Amniotic epithelial cell (primary cell): ENCODE data around the gene TMEM170B.

ENCODE experiments used
- DNase-seq: peaks from one replicate; pipeline ENCODE4 v3.0.0-alpha.2; 2010; ENCODE audit warnings: low read depth

TMEM170B gene

GRCh38 chr6:11586117-11586516, 48.6 kb downstream of the TMEM170B start:
- no peak for DNase-seq

GRCh38 chr6:11586536-11586935, 49.0 kb downstream of the TMEM170B start:
- DNase-seq: peak; percentile 76

GRCh38 chr6:11589261-11589660, 51.7 kb downstream of the TMEM170B start:
- no peak for DNase-seq

GRCh38 chr6:11592294-11592906, 54.9 kb downstream of the TMEM170B start:
- DNase-seq: peak; percentile 38

- no peak for DNase-seq
Observed at GRCh38 chr6:11593096-11593495, 55.5 kb downstream of the TMEM170B start.

- peak; percentile 81 for DNase-seq
Observed at GRCh38 chr6:11595903-11596302, 58.4 kb downstream of the TMEM170B start.

GRCh38 chr6:11596640-11597237, 59.2 kb downstream of the TMEM170B start:
- peak; percentile 59 for DNase-seq

GRCh38 chr6:11598687-11599086, 61.1 kb downstream of the TMEM170B start:
- DNase-seq: peak; percentile 89

GRCh38 chr6:11600251-11600650, 62.7 kb downstream of the TMEM170B start:
- DNase-seq: no peak

- no peak for DNase-seq
Observed at GRCh38 chr6:11601776-11602605, 64.4 kb downstream of the TMEM170B start.

- no peak for DNase-seq
Observed at GRCh38 chr6:11604215-11604614, 66.7 kb downstream of the TMEM170B start.

- no peak for DNase-seq
Observed at GRCh38 chr6:11604836-11605506, 67.4 kb downstream of the TMEM170B start.

GRCh38 chr6:11605507-11605905, 68.0 kb downstream of the TMEM170B start:
- DNase-seq: no peak

- DNase-seq: no peak
Observed at GRCh38 chr6:11606332-11606731, 68.8 kb downstream of the TMEM170B start.

- no peak for DNase-seq
Observed at GRCh38 chr6:11607383-11607782, 69.8 kb downstream of the TMEM170B start.

GRCh38 chr6:11608600-11609323, 71.2 kb downstream of the TMEM170B start:
- no peak for DNase-seq

- peak; percentile 83 for DNase-seq
Observed at GRCh38 chr6:11609324-11610071, 71.9 kb downstream of the TMEM170B start.

GRCh38 chr6:11613336-11613735, 75.8 kb downstream of the TMEM170B start:
- DNase-seq: no peak

- DNase-seq: peak; percentile 91
Observed at GRCh38 chr6:11613858-11614257, 76.3 kb downstream of the TMEM170B start.

- DNase-seq: no peak
Observed at GRCh38 chr6:11614534-11615213, 77.1 kb downstream of the TMEM170B start.

- DNase-seq: no peak
Observed at GRCh38 chr6:11615214-11615602, 77.7 kb downstream of the TMEM170B start.
